HEK293T (cell line): ENCODE data around the gene MARK4.

Experiments used
- CTCF ChIA-PET: fragments of 350-600 bp; formaldehyde crosslinking; extraction: SDS; loops from one replicate; lab custom pipeline; 2021; ENCODE audit warnings: antibody characterized with exemption, inconsistent platforms; lab: Yijun Ruan, JAX
- POLR2A ChIA-PET: fragments of 350-600 bp; formaldehyde crosslinking; extraction: SDS; loops from one replicate; lab custom pipeline; 2020; ENCODE audit warnings: antibody characterized with exemption, inconsistent platforms; lab: Yijun Ruan, JAX
- DNase-seq: peaks from one replicate; pipeline ENCODE4 v3.0.0; 2012; ENCODE audit warnings: mixed read lengths; ENCODE audit errors: extremely low spot score
- ARNT ChIP-seq: fragments of 450-650 bp; IDR thresholded peaks from 2 replicates; pipeline ENCODE4 v1.6.1; 2017; ENCODE audit warnings: mild to moderate bottlenecking
- BHLHE40 ChIP-seq: fragments of 450-650 bp; IDR thresholded peaks from 2 replicates; pipeline ENCODE4 v1.6.1; 2016; ENCODE audit warnings: mild to moderate bottlenecking, moderate library complexity, borderline replicate concordance
- CTBP1 ChIP-seq: fragments of 450-650 bp; IDR thresholded peaks from 2 replicates; pipeline ENCODE4 v1.6.1; 2016; ENCODE audit warnings: borderline replicate concordance
- ELF4 ChIP-seq: fragments of 450-650 bp; IDR thresholded peaks from 2 replicates; pipeline ENCODE4 v1.6.1; 2017; ENCODE audit warnings: antibody characterized with exemption
- FOXA1 ChIP-seq: fragments of 450-650 bp; IDR thresholded peaks from 2 replicates; pipeline ENCODE4 v1.6.1; 2016; ENCODE audit warnings: mild to moderate bottlenecking
- FOXK2 ChIP-seq: fragments of 450-650 bp; IDR thresholded peaks from 2 replicates; pipeline ENCODE4 v1.6.1; 2016; ENCODE audit warnings: mild to moderate bottlenecking
- FOXM1 ChIP-seq: fragments of 450-650 bp; IDR thresholded peaks from 2 replicates; pipeline ENCODE4 v1.6.1; 2017; ENCODE audit warnings: mild to moderate bottlenecking, borderline replicate concordance
- HDGF ChIP-seq: fragments of 450-650 bp; IDR thresholded peaks from 2 replicates; pipeline ENCODE4 v1.6.1; 2017; ENCODE audit warnings: antibody characterized with exemption, borderline replicate concordance
- L3MBTL2 ChIP-seq: fragments of 450-650 bp; conservative IDR thresholded peaks from 2 replicates; pipeline ENCODE4 v1.6.1; 2016; ENCODE audit warnings: mild to moderate bottlenecking
- LEF1 ChIP-seq: fragments of 450-650 bp; IDR thresholded peaks from 2 replicates; pipeline ENCODE4 v1.6.1; 2017; ENCODE audit warnings: mild to moderate bottlenecking, borderline replicate concordance
- NFRKB ChIP-seq: fragments of 450-650 bp; IDR thresholded peaks from 2 replicates; pipeline ENCODE4 v1.6.1; 2016; ENCODE audit warnings: mild to moderate bottlenecking, moderate library complexity
- PKNOX1 ChIP-seq: fragments of 450-650 bp; IDR thresholded peaks from 2 replicates; pipeline ENCODE4 v1.6.1; 2016
- SP1 ChIP-seq: fragments of 450-650 bp; IDR thresholded peaks from 2 replicates; pipeline ENCODE4 v1.6.1; 2017
- SUZ12 ChIP-seq: fragments of 450-650 bp; IDR thresholded peaks from 2 replicates; pipeline ENCODE4 v1.6.1; 2016; ENCODE audit warnings: mild to moderate bottlenecking
- TARDBP ChIP-seq: fragments of 450-650 bp; IDR thresholded peaks from 2 replicates; pipeline ENCODE4 v1.6.1; 2016
- ZNF384 ChIP-seq: fragments of 450-650 bp; IDR thresholded peaks from 2 replicates; pipeline ENCODE4 v1.6.1; 2016

The MARK4 gene

GRCh38 chr19:45247136-45247535 lies 3.9 kb upstream of the MARK4 start:
- POLR2A ChIA-PET = no interaction called here
- TF ChIP-seq L3MBTL2 (no peak), PKNOX1 (no peak), FOXK2 (no peak), LEF1 (no peak), HDGF (no peak), BHLHE40 (no peak), SUZ12 (no peak), FOXA1 (no peak), SP1 (no peak), ARNT (no peak), FOXM1 (no peak), NFRKB (no peak), ELF4 (no peak), ZNF384 (no peak), TARDBP (no peak), CTBP1 (no peak)
- CTCF ChIA-PET = no interaction called here
- no peak for DNase-seq

GRCh38 chr19:45249261-45250033 lies 1.6 kb upstream of the MARK4 start:
- no peak for DNase-seq
- POLR2A ChIA-PET = interaction anchor here (1.6 kb wide), 1 partner anchor 71 kb away, joined by 4 read pairs; the partner anchor contains the start of genes BLOC1S3 and TRAPPC6A
- CTCF ChIA-PET = interaction anchor here (0.6 to 1.1 kb wide), 4 partner anchors 11 to 94 kb away, joined by 3 to 5 read pairs (median 4); no protein-coding TSS in a partner anchor
- no peak for TF ChIP-seq ZNF384
- no peak for TF ChIP-seq LEF1
- no peak for TF ChIP-seq FOXK2
- no peak for TF ChIP-seq ELF4
- TF ChIP-seq CTBP1 = no peak
- no peak for TF ChIP-seq TARDBP
- no peak for TF ChIP-seq BHLHE40
- no peak for TF ChIP-seq PKNOX1
- TF ChIP-seq FOXM1 = no peak
- no peak for TF ChIP-seq L3MBTL2
- TF ChIP-seq SP1 = no peak

- POLR2A ChIA-PET = interaction anchor here (0.6 kb wide), 1 partner anchor 68 kb away, joined by 3 read pairs; no protein-coding TSS in a partner anchor
- TF ChIP-seq FOXK2 (no peak), ARNT (no peak), BHLHE40 (no peak), FOXA1 (no peak), LEF1 (no peak), L3MBTL2 (no peak), PKNOX1 (no peak), NFRKB (no peak), SUZ12 (no peak), CTBP1 (no peak), SP1 (no peak), TARDBP (no peak), ELF4 (no peak), HDGF (no peak), ZNF384 (no peak), FOXM1 (no peak)
- DNase-seq = no peak
- CTCF ChIA-PET = no interaction called here
Observed at GRCh38 chr19:45250216-45250831, 747 bp upstream of the MARK4 start.

GRCh38 chr19:45251452-45252354 lies 632 bp downstream of the MARK4 start:
- CTCF ChIA-PET = no interaction called here
- POLR2A ChIA-PET = interaction anchor here (0.8 kb wide), 1 partner anchor 87 kb away, joined by 3 read pairs; no protein-coding TSS in a partner anchor
- no peak for DNase-seq
- TF ChIP-seq FOXM1 = no peak
- no peak for TF ChIP-seq CTBP1
- TF ChIP-seq ELF4 = no peak
- TF ChIP-seq HDGF = no peak
- no peak for TF ChIP-seq TARDBP
- no peak for TF ChIP-seq L3MBTL2
- no peak for TF ChIP-seq PKNOX1
- no peak for TF ChIP-seq SUZ12
- no peak for TF ChIP-seq BHLHE40
- no peak for TF ChIP-seq LEF1
- no peak for TF ChIP-seq NFRKB
- no peak for TF ChIP-seq SP1
- TF ChIP-seq ARNT = no peak
- no peak for TF ChIP-seq FOXK2
- TF ChIP-seq ZNF384 = no peak
- TF ChIP-seq FOXA1 = no peak
